ENCODE data around the gene KAT6B.

DNA sequence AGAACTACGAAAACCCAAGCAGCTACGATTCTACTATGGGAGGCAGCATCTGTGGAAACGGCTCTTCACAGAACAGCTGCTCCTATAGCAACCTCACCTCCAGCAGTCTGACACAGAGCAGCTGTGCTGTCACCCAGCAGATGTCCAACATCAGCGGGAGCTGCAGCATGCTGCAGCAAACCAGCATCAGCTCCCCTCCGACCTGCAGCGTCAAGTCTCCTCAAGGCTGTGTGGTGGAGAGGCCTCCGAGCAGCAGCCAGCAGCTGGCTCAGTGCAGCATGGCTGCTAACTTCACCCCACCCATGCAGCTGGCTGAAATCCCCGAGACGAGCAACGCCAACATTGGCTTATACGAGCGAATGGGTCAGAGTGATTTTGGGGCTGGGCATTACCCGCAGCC lies 203.5 kb downstream of the KAT6B start:
- TF ChIP-seq, protein P1, sequence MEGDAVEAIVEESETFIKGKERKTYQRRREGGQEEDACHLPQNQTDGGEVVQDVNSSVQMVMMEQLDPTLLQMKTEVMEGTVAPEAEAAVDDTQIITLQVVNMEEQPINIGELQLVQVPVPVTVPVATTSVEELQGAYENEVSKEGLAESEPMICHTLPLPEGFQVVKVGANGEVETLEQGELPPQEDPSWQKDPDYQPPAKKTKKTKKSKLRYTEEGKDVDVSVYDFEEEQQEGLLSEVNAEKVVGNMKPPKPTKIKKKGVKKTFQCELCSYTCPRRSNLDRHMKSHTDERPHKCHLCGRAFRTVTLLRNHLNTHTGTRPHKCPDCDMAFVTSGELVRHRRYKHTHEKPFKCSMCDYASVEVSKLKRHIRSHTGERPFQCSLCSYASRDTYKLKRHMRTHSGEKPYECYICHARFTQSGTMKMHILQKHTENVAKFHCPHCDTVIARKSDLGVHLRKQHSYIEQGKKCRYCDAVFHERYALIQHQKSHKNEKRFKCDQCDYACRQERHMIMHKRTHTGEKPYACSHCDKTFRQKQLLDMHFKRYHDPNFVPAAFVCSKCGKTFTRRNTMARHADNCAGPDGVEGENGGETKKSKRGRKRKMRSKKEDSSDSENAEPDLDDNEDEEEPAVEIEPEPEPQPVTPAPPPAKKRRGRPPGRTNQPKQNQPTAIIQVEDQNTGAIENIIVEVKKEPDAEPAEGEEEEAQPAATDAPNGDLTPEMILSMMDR (conservative IDR thresholded peaks at IDR 0.05 in 1 of 2, IDR thresholded peaks at IDR 0.05 in 1 of 2; ENCODE audit: low read depth in 1 of 2, low read length in 2 of 2): no peak
- TF ChIP-seq EZH2 (IDR thresholded peaks at IDR 0.05; ENCODE audit: low read length, missing control alignments): no peak

All from fibroblast of lung (primary cell).